IMR-90 (cell line): Measurements from ENCODE around the gene HIVEP1. TPM values are rescaled to one million over a fixed set of nuclear protein-coding genes. Genes with fewer than 3 reads are reported as not detected.

ENCODE experiments used
- ATAC-seq: fragments of 200-7000 bp; cut with Tn5 transposase; 2 replicates; pipeline ENCODE4 v1.9.1; 2020; ENCODE audit warnings: low read depth, mild to moderate bottlenecking, moderate library complexity
- BruUV-seq: library from RNA; stranded (reverse); fragments of 400-500 nt; replicated peaks from 2 replicates; lab custom pipeline; 2021; lab: Mats Ljungman, UMichigan
- CTCF ChIA-PET: fragments of 300-600 bp; formaldehyde crosslinking; extraction: SDS; loops from one replicate; lab custom pipeline; 2021; ENCODE audit warnings: antibody characterized with exemption; lab: Yijun Ruan, JAX
- POLR2A ChIA-PET: fragments of 300-600 bp; sonication (Branson Sonifier 250); formaldehyde crosslinking; loops from one replicate; lab custom pipeline; 2022; ENCODE audit warnings: antibody characterized with exemption; ENCODE audit not compliant: unreplicated experiment; lab: Charles Lee
- DNase-seq: peaks from one replicate; pipeline ENCODE4 v3.0.0; 2013
- H2AFZ ChIP-seq: replicated peaks from 2 replicates; pipeline ENCODE3; 2013; ENCODE audit warnings: low read length, mild to moderate bottlenecking; ENCODE audit not compliant: poor library complexity
- H2AK5ac ChIP-seq: 2 replicates; pipeline ENCODE4 v1.6.1; 2013; ENCODE audit warnings: low read depth, low read length, inconsistent platforms
- H2AK9ac ChIP-seq: replicated peaks from 2 replicates; pipeline ENCODE3; 2013; ENCODE audit warnings: mild to moderate bottlenecking, low read depth, low read length, moderate library complexity; ENCODE audit not compliant: poor library complexity
- H2BK120ac ChIP-seq: 2 replicates; pipeline ENCODE4 v1.6.1; 2013; ENCODE audit warnings: low read depth, low read length, inconsistent platforms
- H2BK15ac ChIP-seq: 3 replicates; pipeline ENCODE4 v1.6.1; 2013; ENCODE audit warnings: low read depth, low read length, inconsistent platforms
- H2BK20ac ChIP-seq: 2 replicates; pipeline ENCODE4 v1.6.1; 2013; ENCODE audit warnings: low read depth, mild to moderate bottlenecking, inconsistent platforms, low read length, moderate library complexity
- H2BK5ac ChIP-seq: 2 replicates; pipeline ENCODE4 v1.6.1; 2013; ENCODE audit warnings: mild to moderate bottlenecking, low read depth, low read length, inconsistent platforms; ENCODE audit not compliant: poor library complexity, severe bottlenecking
- H3K14ac ChIP-seq: replicated peaks from 2 replicates; pipeline ENCODE4 v1.6.1; 2013; ENCODE audit warnings: low read depth, low read length, inconsistent platforms
- H3K18ac ChIP-seq: 2 replicates; pipeline ENCODE4 v1.6.1; 2013; ENCODE audit warnings: low read depth, low read length, control low read depth
- H3K23ac ChIP-seq: 2 replicates; pipeline ENCODE4 v1.6.1; 2013; ENCODE audit warnings: low read depth, low read length, inconsistent platforms
- H3K27ac ChIP-seq: 2 replicates; pipeline ENCODE4 v1.5.1; 2013; ENCODE audit warnings: mild to moderate bottlenecking, control low read depth, low read length; ENCODE audit not compliant: insufficient read depth
- H3K27me3 ChIP-seq: 2 replicates; pipeline ENCODE4 v1.6.1; 2013; ENCODE audit warnings: low read length; ENCODE audit not compliant: control insufficient read depth, insufficient read depth
- H3K36me3 ChIP-seq: 2 replicates; pipeline ENCODE4 v1.6.1; 2013; ENCODE audit warnings: low read length, mixed read lengths; ENCODE audit not compliant: control insufficient read depth, insufficient read depth
- H3K4ac ChIP-seq: 2 replicates; pipeline ENCODE4 v1.6.1; 2013; ENCODE audit warnings: low read depth, low read length, inconsistent platforms
- H3K4me1 ChIP-seq: 2 replicates; pipeline ENCODE4 v1.6.1; 2013; ENCODE audit warnings: low read length, mixed read lengths; ENCODE audit not compliant: control insufficient read depth, insufficient read depth
- H3K4me2 ChIP-seq: 2 replicates; pipeline ENCODE4 v1.6.1; 2013; ENCODE audit warnings: low read depth, mild to moderate bottlenecking, control low read depth, low read length, moderate library complexity
- H3K4me3 ChIP-seq: 2 replicates; pipeline ENCODE4 v1.5.1; 2013; ENCODE audit warnings: low read depth, mild to moderate bottlenecking, control low read depth, low read length, moderate library complexity; ENCODE audit not compliant: insufficient read depth
- H3K56ac ChIP-seq: 2 replicates; pipeline ENCODE4 v1.6.1; 2013; ENCODE audit warnings: low read length, inconsistent platforms; ENCODE audit not compliant: insufficient read depth; ENCODE audit errors: extremely low read depth
- H3K79me1 ChIP-seq, 2 experiments: 2 replicates each; pipeline ENCODE4 v1.6.1; 2013; ENCODE audit warnings: low read length in 2 of 2, inconsistent platforms in 1 of 2, low read depth in 1 of 2
- H3K9ac ChIP-seq: 2 replicates; pipeline ENCODE4 v1.6.1; 2013; ENCODE audit warnings: low read depth, low read length, control low read depth
- H3K9me1 ChIP-seq: 2 replicates; pipeline ENCODE4 v1.6.1; 2013; ENCODE audit warnings: low read length, inconsistent platforms; ENCODE audit not compliant: insufficient read depth
- H3K9me3 ChIP-seq: 2 replicates; pipeline ENCODE4 v1.6.1; 2013; ENCODE audit warnings: low read length; ENCODE audit not compliant: control insufficient read depth, insufficient read depth
- H4K20me1 ChIP-seq: 2 replicates; pipeline ENCODE4 v1.6.1; 2013; ENCODE audit warnings: low read length, inconsistent platforms; ENCODE audit not compliant: insufficient read depth
- H4K5ac ChIP-seq: 2 replicates; pipeline ENCODE4 v1.6.1; 2013; ENCODE audit warnings: mild to moderate bottlenecking, low read depth, low read length, control low read depth
- H4K8ac ChIP-seq, 2 experiments: 2 replicates each; pipeline ENCODE4 v1.6.1; 2013; ENCODE audit warnings: low read depth in 2 of 2, low read length in 2 of 2, control low read depth in 1 of 2, inconsistent platforms in 1 of 2
- H4K91ac ChIP-seq: 2 replicates; pipeline ENCODE4 v1.6.1; 2013; ENCODE audit warnings: low read depth, low read length, inconsistent platforms; ENCODE audit not compliant: insufficient read depth
- BHLHE40 ChIP-seq: fragments of 150-350 bp; IDR thresholded peaks from 2 replicates; pipeline ENCODE4 v1.6.1; 2016; ENCODE audit warnings: mild to moderate bottlenecking, low read depth, low read length
- CEBPB ChIP-seq: IDR thresholded peaks from 2 replicates; pipeline ENCODE4 v1.6.1; 2012; ENCODE audit warnings: low read depth, low read length, improper control_type of control experiment
- CHD1 ChIP-seq: IDR thresholded peaks from 2 replicates; pipeline ENCODE4 v1.6.1; 2012; ENCODE audit warnings: low read depth, low read length, improper control_type of control experiment
- POLR2A ChIP-seq: IDR thresholded peaks from 2 replicates; pipeline ENCODE4 v1.6.1; 2012; ENCODE audit warnings: mild to moderate bottlenecking, low read depth, low read length
- RAD21 ChIP-seq: IDR thresholded peaks from 2 replicates; pipeline ENCODE4 v1.6.1; 2012; ENCODE audit warnings: low read length, improper control_type of control experiment
- RFX5 ChIP-seq: IDR thresholded peaks from 2 replicates; pipeline ENCODE4 v1.8.0; 2012; ENCODE audit warnings: low read depth, mild to moderate bottlenecking, low read length, moderate library complexity
- SMC3 ChIP-seq: fragments of 150-350 bp; IDR thresholded peaks from 2 replicates; pipeline ENCODE4 v1.6.1; 2016; ENCODE audit warnings: low read depth, mild to moderate bottlenecking, antibody characterized with exemption, low read length, moderate library complexity
- WGBS, 2 experiments: methylation state at CpG; one replicate each; pipeline versions ENCODE4 v1.1.5 to v1.1.7; 2013; ENCODE audit warnings: missing lambda C conversion rate in 2 of 2; ENCODE audit not compliant: insufficient read length in 1 of 2; ENCODE audit errors: extremely low coverage in 2 of 2; 5-methylcytosine and 5-hydroxymethylcytosine counted together
- dilution Hi-C: fragments of 300-500 bp; cut with HindIII; formaldehyde crosslinking; loops from one replicate; pipeline ENCODE4 v1.14.3; 2018; ENCODE audit warnings: low sequenced_read_pairs; ENCODE audit not compliant: unreplicated experiment
- in situ Hi-C: fragments of 300-500 bp; cut with MboI; formaldehyde crosslinking; loops from 3 replicates; pipeline ENCODE4 v1.14.3; 2019; ENCODE audit warnings: low sequenced_read_pairs, inconsistent platforms, mixed read lengths
- intact Hi-C: fragments of 100-400 bp; cut with micrococcal nuclease; formaldehyde crosslinking; loops from 2 replicates; pipeline ENCODE4 v1.10.0; 2022
- polyA plus RNA-seq, 3 experiments: library from polyadenylated mRNA; depleted of rRNA; stranded (reverse); fragments of >200 nt; gene quantifications; 2 replicates each; pipeline ENCODE4 v1.2.3, GENCODE V29; 2012; ENCODE audit warnings: low replicate concordance in 1 of 3
- total RNA-seq: library from RNA; depleted of rRNA; stranded (reverse); fragments of >200 nt; gene quantifications from 2 replicates; pipeline ENCODE4 v1.2.3, GENCODE V29; 2012
- TF ChIP-seq, protein P1 (sequence below): conservative IDR thresholded peaks from 2 replicates; pipeline ENCODE4 v1.5.1; 2012; ENCODE audit warnings: mild to moderate bottlenecking, low read depth, low read length, improper control_type of control experiment

HIVEP1 gene
- total and polyA plus RNA-seq, 2 of the 4 experiments (the other 2 are of a cell fraction): 13.0 to 17.2 TPM

DNA sequence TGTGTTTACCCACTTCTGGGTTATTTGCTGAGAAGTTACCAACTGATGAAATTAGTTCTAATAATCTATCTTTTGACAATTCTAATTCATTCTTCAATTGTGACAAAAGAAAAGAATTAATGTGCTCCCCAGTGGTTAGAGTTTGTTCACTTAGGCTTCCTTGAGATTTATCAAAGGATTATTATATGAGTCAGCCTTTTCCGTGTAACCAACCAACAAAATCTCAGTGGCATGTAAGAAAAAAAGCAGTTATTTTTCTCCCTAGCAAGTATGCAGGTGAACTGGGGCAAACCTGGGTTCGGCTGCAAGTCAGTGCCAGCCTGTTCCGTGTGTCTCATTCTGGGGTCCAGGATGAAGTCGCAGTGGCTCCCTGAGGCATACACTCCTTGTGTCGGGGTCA lies 28.8 kb upstream of the HIVEP1 start:
- Histone ChIP-seq H3K4me3 (no peak overlapping the region), H3K9ac (no peak overlapping the region), H2AK5ac (no peak overlapping the region), H3K4me2 (no peak overlapping the region), H3K27ac (no peak overlapping the region), H3K79me1 (no peaks in the 10 kb centered on the region), H3K14ac (no peak overlapping the region), H3K23ac (no peak overlapping the region), H4K20me1 (no peaks in the 10 kb centered on the region), H4K91ac (no peak overlapping the region), H3K27me3 (no peaks in the 10 kb centered on the region), H3K18ac (no peak overlapping the region), H2AK9ac (no peak overlapping the region), H3K4me1 (peaks cover 1% of the 10 kb centered on the region; the same call in 1 of the 2 replicates), H2AFZ (no peak overlapping the region), H3K36me3 (no peaks in the 10 kb centered on the region), H2BK15ac (no peak overlapping the region), H3K9me1 (no peaks in the 10 kb centered on the region), H2BK120ac (no peak overlapping the region), H2BK20ac (no peak overlapping the region), H4K5ac (no peak overlapping the region), H4K8ac (no peak overlapping the region), H3K9me3 (no peaks in the 10 kb centered on the region), H3K56ac (no peak overlapping the region), H2BK5ac (no peak overlapping the region), H3K4ac (no peak overlapping the region)
- ChIA-PET POLR2A (no interaction called here), CTCF (no interaction called here)
- TF ChIP-seq, protein P1, sequence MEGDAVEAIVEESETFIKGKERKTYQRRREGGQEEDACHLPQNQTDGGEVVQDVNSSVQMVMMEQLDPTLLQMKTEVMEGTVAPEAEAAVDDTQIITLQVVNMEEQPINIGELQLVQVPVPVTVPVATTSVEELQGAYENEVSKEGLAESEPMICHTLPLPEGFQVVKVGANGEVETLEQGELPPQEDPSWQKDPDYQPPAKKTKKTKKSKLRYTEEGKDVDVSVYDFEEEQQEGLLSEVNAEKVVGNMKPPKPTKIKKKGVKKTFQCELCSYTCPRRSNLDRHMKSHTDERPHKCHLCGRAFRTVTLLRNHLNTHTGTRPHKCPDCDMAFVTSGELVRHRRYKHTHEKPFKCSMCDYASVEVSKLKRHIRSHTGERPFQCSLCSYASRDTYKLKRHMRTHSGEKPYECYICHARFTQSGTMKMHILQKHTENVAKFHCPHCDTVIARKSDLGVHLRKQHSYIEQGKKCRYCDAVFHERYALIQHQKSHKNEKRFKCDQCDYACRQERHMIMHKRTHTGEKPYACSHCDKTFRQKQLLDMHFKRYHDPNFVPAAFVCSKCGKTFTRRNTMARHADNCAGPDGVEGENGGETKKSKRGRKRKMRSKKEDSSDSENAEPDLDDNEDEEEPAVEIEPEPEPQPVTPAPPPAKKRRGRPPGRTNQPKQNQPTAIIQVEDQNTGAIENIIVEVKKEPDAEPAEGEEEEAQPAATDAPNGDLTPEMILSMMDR: no peak
- TF ChIP-seq CHD1 (no peak), POLR2A (no peak), RFX5 (no peak), SMC3 (no peak), RAD21 (no peak), BHLHE40 (no peak), CEBPB (no peak)
- dilution Hi-C loops (no loop called here), in situ Hi-C loops (no loop called here), intact Hi-C loops (no loop called here)
- BruUV-seq: no TSS peak
- no peak for DNase-seq
- WGBS, 2 experiments: no CpG with 5 or more reads among the region's 5 CpGs
- ATAC-seq: no peak
